Forelimb muscle (tissue), 1 donor: ENCODE results near the gene STX1B. TPM values are rescaled to one million over a fixed set of nuclear protein-coding genes. Genes with fewer than 3 reads are reported as not detected.
A peak's percentile ranks its signal among the peaks of the same experiment; 100 is the strongest.
"Not testable (repeated sequence)": the region's sequence is repeated elsewhere in the genome, so short reads cannot be mapped to it uniquely, and the experiment has no call there.

Experiments used
- DNase-seq: peaks from one replicate; pipeline ENCODE4 v3.0.0-alpha.2; 2013; ENCODE audit warnings: low read depth
- polyA plus RNA-seq: library from polyadenylated mRNA; unstranded; fragments of 120-200 nt; gene quantifications from one replicate; pipeline ENCODE4 v1.2.1, GENCODE V29; 2013; ENCODE audit not compliant: insufficient read length

The STX1B gene
- polyA plus RNA-seq, result 1.9 TPM

- no peak for DNase-seq
These were observed at the start of gene STX1B for GRCh38 chr16:31010585-31011325. TSS of gene STX1B (minus strand) at chr16:31010638. CDS start at chr16:31010396, 242 bp downstream.

GRCh38 chr16:31055613-31056012, 45.2 kb upstream of the STX1B start:
- no peak for DNase-seq

- no peak for DNase-seq
These were observed 41.7 kb upstream of the STX1B start for GRCh38 chr16:31052114-31052513.

GRCh38 chr16:31050280-31051030, 40.0 kb upstream of the STX1B start:
- DNase-seq, result no peak

GRCh38 chr16:31043898-31044481, 33.6 kb upstream of the STX1B start:
- no peak for DNase-seq

GRCh38 chr16:31043352-31043751, 32.9 kb upstream of the STX1B start:
- no peak for DNase-seq

GRCh38 chr16:31042866-31043265, 32.4 kb upstream of the STX1B start:
- no peak for DNase-seq

GRCh38 chr16:31038993-31039392, 28.6 kb upstream of the STX1B start:
- DNase-seq, result no peak

- no peak for DNase-seq
These were observed 26.3 kb upstream of the STX1B start for GRCh38 chr16:31036691-31037090.

- peak; percentile 78 for DNase-seq
These were observed 23.5 kb upstream of the STX1B start for GRCh38 chr16:31033709-31034492.

GRCh38 chr16:31032736-31033708, 22.6 kb upstream of the STX1B start, which contains the start of gene STX4:
TSS of gene STX4 (plus strand) at chr16:31033558. CDS start at chr16:31033806, 248 bp downstream.
- DNase-seq, result peak; percentile 96

GRCh38 chr16:31031276-31031675, 20.8 kb upstream of the STX1B start:
- no peak for DNase-seq

- no peak for DNase-seq
These were observed 18.8 kb upstream of the STX1B start for GRCh38 chr16:31029272-31029671.

- no peak for DNase-seq
These were observed 14.9 kb upstream of the STX1B start for GRCh38 chr16:31025339-31025738.

- DNase-seq, result no peak
These were observed 13.3 kb upstream of the STX1B start for GRCh38 chr16:31023627-31024226.

- no peak for DNase-seq
These were observed 12.8 kb upstream of the STX1B start for GRCh38 chr16:31023252-31023602.

GRCh38 chr16:31022544-31023251, 12.3 kb upstream of the STX1B start:
- no peak for DNase-seq

- DNase-seq, result no peak
These were observed 10.1 kb upstream of the STX1B start for GRCh38 chr16:31020536-31020935.

- not testable (repeated sequence) for DNase-seq
These were observed 7.3 kb upstream of the STX1B start for GRCh38 chr16:31017756-31018155.

- no peak for DNase-seq
These were observed 5.6 kb upstream of the STX1B start for GRCh38 chr16:31016018-31016417.
